ENCODE data around the gene DENND2C.
"Not testable (repeated sequence)": the region's sequence is repeated elsewhere in the genome, so short reads cannot be mapped to it uniquely, and the experiment has no call there.

DENND2C gene

DNA sequence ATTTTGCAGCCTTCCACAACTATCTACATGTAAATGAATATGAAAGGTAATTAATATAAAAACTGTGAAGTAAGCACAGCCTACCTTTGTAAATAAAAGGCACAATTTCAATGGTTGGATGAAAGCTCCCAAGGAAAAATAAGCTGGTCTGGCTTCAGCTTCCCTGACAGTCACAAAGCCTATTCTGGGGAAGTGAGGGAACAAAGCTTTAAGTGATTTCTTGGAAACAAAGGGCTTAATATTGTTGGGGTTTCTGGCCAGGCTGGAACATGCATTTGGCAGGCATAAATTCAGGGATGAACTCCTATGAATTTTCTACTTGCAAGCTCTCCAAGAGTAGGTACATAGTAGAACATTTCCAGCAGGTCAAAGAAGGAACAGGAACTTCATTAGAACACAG lies 105.7 kb downstream of the DENND2C start:
- TF ChIP-seq, protein P1, sequence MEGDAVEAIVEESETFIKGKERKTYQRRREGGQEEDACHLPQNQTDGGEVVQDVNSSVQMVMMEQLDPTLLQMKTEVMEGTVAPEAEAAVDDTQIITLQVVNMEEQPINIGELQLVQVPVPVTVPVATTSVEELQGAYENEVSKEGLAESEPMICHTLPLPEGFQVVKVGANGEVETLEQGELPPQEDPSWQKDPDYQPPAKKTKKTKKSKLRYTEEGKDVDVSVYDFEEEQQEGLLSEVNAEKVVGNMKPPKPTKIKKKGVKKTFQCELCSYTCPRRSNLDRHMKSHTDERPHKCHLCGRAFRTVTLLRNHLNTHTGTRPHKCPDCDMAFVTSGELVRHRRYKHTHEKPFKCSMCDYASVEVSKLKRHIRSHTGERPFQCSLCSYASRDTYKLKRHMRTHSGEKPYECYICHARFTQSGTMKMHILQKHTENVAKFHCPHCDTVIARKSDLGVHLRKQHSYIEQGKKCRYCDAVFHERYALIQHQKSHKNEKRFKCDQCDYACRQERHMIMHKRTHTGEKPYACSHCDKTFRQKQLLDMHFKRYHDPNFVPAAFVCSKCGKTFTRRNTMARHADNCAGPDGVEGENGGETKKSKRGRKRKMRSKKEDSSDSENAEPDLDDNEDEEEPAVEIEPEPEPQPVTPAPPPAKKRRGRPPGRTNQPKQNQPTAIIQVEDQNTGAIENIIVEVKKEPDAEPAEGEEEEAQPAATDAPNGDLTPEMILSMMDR (IDR thresholded peaks at IDR 0.05; ENCODE audit: low read length) = no peak
- TF ChIP-seq EZH2 (IDR thresholded peaks at IDR 0.05; ENCODE audit: borderline replicate concordance, low read length) = no peak
- Histone ChIP-seq H3K4me1 (ENCODE audit: insufficient read depth, low read length, severe bottlenecking) (no peaks in the 10 kb centered on the region), H3K79me2 (ENCODE audit: insufficient read depth, low read length) (no peaks in the 10 kb centered on the region), H2AFZ (ENCODE audit: low read length) (no peak overlapping the region), H3K9ac (ENCODE audit: low read length) (no peak overlapping the region), H3K27ac (ENCODE audit: low read depth, low read length, poor library complexity, severe bottlenecking) (no peak overlapping the region), H3K4me3 (ENCODE audit: low read depth, low read length, poor library complexity, severe bottlenecking) (no peak overlapping the region), H3K27me3 (ENCODE audit: insufficient read depth, low read length) (no peaks in the 10 kb centered on the region), H3F3A (ENCODE audit: insufficient read depth, low read length) (no peaks in the 10 kb centered on the region), H3K9me3 (ENCODE audit: low read length) (no peaks in the 10 kb centered on the region), H3K4me2 (ENCODE audit: low read length) (no peak overlapping the region), H3K36me3 (ENCODE audit: insufficient read depth, low read length) (peaks cover 41% of the 10 kb centered on the region), H3K9me2 (ENCODE audit: low read depth, low read length) (no peaks in the 10 kb centered on the region), H4K20me1 (ENCODE audit: insufficient read depth, low read length) (no peaks in the 10 kb centered on the region)

DNA sequence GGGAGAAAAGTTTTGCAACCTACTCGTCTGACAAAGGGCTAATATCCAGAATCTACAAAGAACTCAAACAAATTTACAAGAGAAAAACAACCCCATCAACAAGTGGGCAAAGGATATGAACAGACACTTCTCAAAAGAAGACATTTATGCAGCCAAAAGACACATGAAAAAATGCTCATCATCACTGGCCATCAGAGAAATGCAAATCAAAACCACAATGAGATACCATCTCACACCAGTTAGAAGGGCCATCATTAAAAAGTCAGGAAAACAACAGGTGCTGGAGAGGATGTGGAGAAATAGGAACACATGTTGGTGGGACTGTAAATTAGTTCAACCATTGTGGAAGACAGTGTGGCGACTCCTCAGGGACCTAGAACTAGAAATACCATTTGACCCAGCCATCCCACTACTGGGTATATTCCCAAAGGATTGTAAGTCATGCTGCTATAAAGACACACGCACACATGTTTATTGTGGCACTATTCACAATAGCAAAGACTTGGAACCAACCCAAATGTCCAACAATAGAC lies 106.8 kb downstream of the DENND2C start:
- H3K4me3 ChIP-seq (ENCODE audit: low read depth, low read length, poor library complexity, severe bottlenecking) = not testable (repeated sequence)

DNA sequence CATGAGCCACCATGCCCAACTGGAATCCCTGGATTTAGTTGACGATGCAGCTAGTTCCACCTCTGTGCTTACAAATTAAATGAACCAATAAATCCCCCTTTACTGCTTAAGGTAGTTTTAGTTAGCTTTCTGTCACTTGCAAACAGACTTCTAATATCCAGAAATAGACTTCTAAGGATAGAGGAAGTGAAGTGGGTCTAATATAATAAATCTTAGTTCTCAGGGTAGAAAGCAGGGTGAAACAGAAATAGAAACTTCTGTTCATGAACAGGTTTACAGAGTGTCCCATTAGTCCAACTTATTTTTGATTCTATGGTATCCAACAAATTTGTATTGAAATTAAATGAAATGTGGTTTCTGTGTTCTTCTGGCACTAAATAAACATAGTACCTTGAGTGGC lies 108.5 kb downstream of the DENND2C start:
- H3K4me2 ChIP-seq (ENCODE audit: low read length) = no peak overlapping the region
- TF ChIP-seq, protein P1 (IDR thresholded peaks at IDR 0.05; ENCODE audit: low read length) = no peak
- TF ChIP-seq EZH2 (IDR thresholded peaks at IDR 0.05; ENCODE audit: borderline replicate concordance, low read length) = no peak
- H3K9ac ChIP-seq (ENCODE audit: low read length) = no peak overlapping the region
- no peaks in the 10 kb centered on the region for H3F3A ChIP-seq (ENCODE audit: insufficient read depth, low read length)
- H3K36me3 ChIP-seq (ENCODE audit: insufficient read depth, low read length) = peaks cover 16% of the 10 kb centered on the region
- no peaks in the 10 kb centered on the region for H3K4me1 ChIP-seq (ENCODE audit: insufficient read depth, low read length, severe bottlenecking)
- no peaks in the 10 kb centered on the region for H3K79me2 ChIP-seq (ENCODE audit: insufficient read depth, low read length)
- H3K9me3 ChIP-seq (ENCODE audit: low read length) = no peaks in the 10 kb centered on the region
- no peaks in the 10 kb centered on the region for H3K27me3 ChIP-seq (ENCODE audit: insufficient read depth, low read length)
- H4K20me1 ChIP-seq (ENCODE audit: insufficient read depth, low read length) = no peaks in the 10 kb centered on the region
- H3K9me2 ChIP-seq (ENCODE audit: low read depth, low read length) = no peaks in the 10 kb centered on the region
- H3K27ac ChIP-seq (ENCODE audit: low read depth, low read length, poor library complexity, severe bottlenecking) = no peak overlapping the region
- no peak overlapping the region for H3K4me3 ChIP-seq (ENCODE audit: low read depth, low read length, poor library complexity, severe bottlenecking)
- H2AFZ ChIP-seq (ENCODE audit: low read length) = no peak overlapping the region

More for the DNA sequence above, 106.8 kb downstream of the DENND2C start:
- H4K20me1 ChIP-seq (ENCODE audit: insufficient read depth, low read length); H3K27me3 ChIP-seq (ENCODE audit: insufficient read depth, low read length); H3K9ac ChIP-seq (ENCODE audit: low read length); H3K79me2 ChIP-seq (ENCODE audit: insufficient read depth, low read length); H2AFZ ChIP-seq (ENCODE audit: low read length); H3K4me1 ChIP-seq (ENCODE audit: insufficient read depth, low read length, severe bottlenecking); H3K4me2 ChIP-seq (ENCODE audit: low read length); H3K27ac ChIP-seq (ENCODE audit: low read depth, low read length, poor library complexity, severe bottlenecking); H3K9me2 ChIP-seq (ENCODE audit: low read depth, low read length); H3K9me3 ChIP-seq (ENCODE audit: low read length); H3F3A ChIP-seq (ENCODE audit: insufficient read depth, low read length): not testable (repeated sequence)
- H3K36me3 ChIP-seq (ENCODE audit: insufficient read depth, low read length) = peaks cover 30% of the 10 kb centered on the region

DNA sequence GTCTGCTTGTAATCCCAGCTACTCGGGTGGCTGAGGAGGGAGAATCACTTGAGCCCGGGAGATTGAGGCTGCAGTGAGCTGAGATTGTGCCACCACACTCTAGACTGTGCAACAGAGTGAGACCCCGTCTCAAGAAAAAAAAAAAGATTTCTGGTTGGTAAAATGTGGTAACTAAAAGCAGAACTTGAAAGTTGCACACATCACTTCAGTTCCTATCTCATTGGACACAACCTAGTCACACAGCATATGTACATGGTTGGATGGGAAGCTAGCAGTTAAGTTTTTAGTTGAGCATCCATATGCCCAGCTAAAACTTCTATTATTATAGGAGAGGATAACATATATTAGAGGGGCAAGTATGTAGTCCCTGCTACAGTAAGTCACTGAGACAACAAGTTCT lies 110.5 kb downstream of the DENND2C start:
- no peak overlapping the region for H3K27ac ChIP-seq (ENCODE audit: low read depth, low read length, poor library complexity, severe bottlenecking)
- no peaks in the 10 kb centered on the region for H3K4me1 ChIP-seq (ENCODE audit: insufficient read depth, low read length, severe bottlenecking)
- H3K9me2 ChIP-seq (ENCODE audit: low read depth, low read length) = no peaks in the 10 kb centered on the region
- no peaks in the 10 kb centered on the region for H3K79me2 ChIP-seq (ENCODE audit: insufficient read depth, low read length)
- no peak overlapping the region for H2AFZ ChIP-seq (ENCODE audit: low read length)
- H3K9me3 ChIP-seq (ENCODE audit: low read length) = no peaks in the 10 kb centered on the region
- no peaks in the 10 kb centered on the region for H3F3A ChIP-seq (ENCODE audit: insufficient read depth, low read length)
- no peaks in the 10 kb centered on the region for H3K27me3 ChIP-seq (ENCODE audit: insufficient read depth, low read length)
- H3K4me3 ChIP-seq (ENCODE audit: low read depth, low read length, poor library complexity, severe bottlenecking) = no peak overlapping the region
- H3K9ac ChIP-seq (ENCODE audit: low read length) = no peak overlapping the region
- TF ChIP-seq, protein P1 (IDR thresholded peaks at IDR 0.05; ENCODE audit: low read length) = no peak
- no peak for TF ChIP-seq EZH2 (IDR thresholded peaks at IDR 0.05; ENCODE audit: borderline replicate concordance, low read length)
- no peak overlapping the region for H3K4me2 ChIP-seq (ENCODE audit: low read length)
- H4K20me1 ChIP-seq (ENCODE audit: insufficient read depth, low read length) = no peaks in the 10 kb centered on the region
- H3K36me3 ChIP-seq (ENCODE audit: insufficient read depth, low read length) = peaks cover 2% of the 10 kb centered on the region; the same call in 1 of the 2 replicates

Measured in OCI-LY1 (cell line).